Lower leg skin (tissue), 4 donors: ENCODE data around the gene GRB7. TPM values are rescaled to one million over a fixed set of nuclear protein-coding genes. Genes with fewer than 3 reads are reported as not detected.

Source experiments
- DNase-seq, 2 donors: peaks; one replicate each; pipeline ENCODE4 v3.0.0-alpha.2; 2019; ENCODE audit warnings: low spot score in 2 of 2
- H3K4me3 ChIP-seq: fragments of 200-600 bp; sonication (generic); 2 replicates; pipeline ENCODE4 v1.5.1; 2017; ENCODE audit warnings: mild to moderate bottlenecking, low read depth; ENCODE audit not compliant: poor library complexity, severe bottlenecking
- CTCF ChIP-seq, 3 donors: fragments of 450-650 bp; IDR thresholded peaks; one replicate each; pipeline ENCODE4 v1.5.1; 2016; ENCODE audit warnings: antibody characterized with exemption in 3 of 3, mild to moderate bottlenecking in 3 of 3, moderate library complexity in 2 of 3
- POLR2A ChIP-seq, 2 donors: fragments of 450-650 bp; IDR thresholded peaks; one replicate each; pipeline ENCODE4 v1.6.1; 2016 to 2017; ENCODE audit warnings: antibody characterized with exemption in 2 of 2, mild to moderate bottlenecking in 1 of 2, moderate library complexity in 1 of 2
- WGBS, 2 donors: methylation state at CpG; one replicate each; pipeline ENCODE4 v1.1.5; 2018; 5-methylcytosine and 5-hydroxymethylcytosine counted together
- intact Hi-C: fragments of 100-400 bp; cut with DNase I; formaldehyde crosslinking; loops from one replicate; pipeline ENCODE4 v1.15.0; 2023; ENCODE audit warnings: low total_unique reads
- total RNA-seq, 4 donors: library from RNA; depleted of rRNA; stranded (reverse); fragments of >200 nt; gene quantifications; one replicate each; pipeline ENCODE4 v1.1.0, GENCODE V29; 2016

The GRB7 gene
- total RNA-seq, 4 donors from 2014 or later, result 66.0 to 148 (median 97.4) TPM

- intact Hi-C loops, result no loop called here
Measured at GRCh38 chr17:39740357-39741111, 2.8 kb downstream of the GRB7 start.

GRCh38 chr17:39742126-39742855 is 4.6 kb downstream of the GRB7 start:
- 78 to 82% methylated on average over 18 of the region's 18 CpGs for WGBS, 2 donors
- no peak overlapping the region for H3K4me3 ChIP-seq
- DNase-seq, result no peak
- intact Hi-C loops, result no loop called here
- TF ChIP-seq POLR2A (IDR thresholded peaks at IDR 0.05) (no peak), CTCF (IDR thresholded peaks at IDR 0.05) (no peak)

More at GRCh38 chr17:39740357-39741111, 2.8 kb downstream of the GRB7 start:
- peak in 1 of 2 donors; percentile 66 for DNase-seq
- TF ChIP-seq POLR2A (IDR thresholded peaks at IDR 0.05) (no peak), CTCF (IDR thresholded peaks at IDR 0.05) (no peak)
- WGBS, 2 donors, result 30 to 43% methylated on average over 11 to 16 of the region's 16 CpGs
- H3K4me3 ChIP-seq, result no peak overlapping the region

GRCh38 chr17:39742856-39743436 is 5.2 kb downstream of the GRB7 start:
- intact Hi-C loops, result no loop called here
- DNase-seq, result no peak
- H3K4me3 ChIP-seq, result no peak overlapping the region
- 80 to 81% methylated on average over 19 to 21 of the region's 21 CpGs for WGBS, 2 donors
- no peak for TF ChIP-seq POLR2A (IDR thresholded peaks at IDR 0.05)

- no peak overlapping the region for H3K4me3 ChIP-seq
- intact Hi-C loops, result no loop called here
- no peak for DNase-seq
- TF ChIP-seq POLR2A (IDR thresholded peaks at IDR 0.05) (no peak), CTCF (IDR thresholded peaks at IDR 0.05) (no peak)
- WGBS, 2 donors, result 90 to 91% methylated on average over 16 of the region's 16 CpGs
Measured at GRCh38 chr17:39744075-39744835, 6.5 kb downstream of the GRB7 start.

- no peak for DNase-seq
- H3K4me3 ChIP-seq, result no peak overlapping the region
- intact Hi-C loops, result no loop called here
- TF ChIP-seq POLR2A (IDR thresholded peaks at IDR 0.05) (no peak), CTCF (IDR thresholded peaks at IDR 0.05) (no peak)
- 79 to 92% methylated on average over 5 to 8 of the region's 8 CpGs for WGBS, 2 donors
Measured at GRCh38 chr17:39744836-39745215, 7.1 kb downstream of the GRB7 start.
